Measurements from ENCODE around the gene IARS1. TPM values are rescaled to one million over a fixed set of nuclear protein-coding genes. Genes with fewer than 3 reads are reported as not detected.

The IARS1 gene
- total RNA-seq, 1 donor from 2014 or later, result 44.4 TPM

- no peak for DNase-seq (ENCODE audit: low spot score in 2 of 2)
- intact Hi-C loops (cut with DNase I), result no loop called here
- Histone ChIP-seq H3K4me1 (no peaks in the 10 kb centered on the region), H3K27ac (no peak overlapping the region), H3K9me3 (no peaks in the 10 kb centered on the region), H3K4me3 (no peak overlapping the region), H3K36me3 (peaks cover 86 to 95% of the 10 kb centered on the region in 2 donors), H3K27me3 (no peaks in the 10 kb centered on the region)
- TF ChIP-seq CTCF (IDR thresholded peaks at IDR 0.05), result no peak
These were observed 38.8 kb downstream of the IARS1 start for GRCh38 chr9:92254381-92255337.

- no peak for DNase-seq (ENCODE audit: low spot score in 2 of 2)
- H3K9me3 ChIP-seq, result no peaks in the 10 kb centered on the region
- H3K36me3 ChIP-seq, result peaks cover 83 to 93% of the 10 kb centered on the region in 2 donors
- no peak overlapping the region for H3K27ac ChIP-seq
- no peaks in the 10 kb centered on the region for H3K27me3 ChIP-seq
- no peak for TF ChIP-seq CTCF (IDR thresholded peaks at IDR 0.05)
- intact Hi-C loops (cut with DNase I), result no loop called here
- H3K4me1 ChIP-seq, result no peaks in the 10 kb centered on the region
- no peak overlapping the region for H3K4me3 ChIP-seq
These were observed 39.8 kb downstream of the IARS1 start for GRCh38 chr9:92253656-92254055.

- H3K9me3 ChIP-seq, result no peaks in the 10 kb centered on the region
- H3K36me3 ChIP-seq, result peaks cover 86 to 91% of the 10 kb centered on the region in 2 donors
- H3K4me3 ChIP-seq, result no peak overlapping the region
- no peaks in the 10 kb centered on the region for H3K27me3 ChIP-seq
- H3K27ac ChIP-seq, result no peak overlapping the region
- intact Hi-C loops (cut with DNase I), result loop anchor here (10.0 kb wide), 1 partner anchor 113 kb away; no protein-coding TSS in a partner anchor
- H3K4me1 ChIP-seq, result no peaks in the 10 kb centered on the region
- TF ChIP-seq CTCF (IDR thresholded peaks at IDR 0.05), result no peak
- DNase-seq (ENCODE audit: low spot score in 2 of 2), result no peak
These were observed 45.5 kb downstream of the IARS1 start for GRCh38 chr9:92247981-92248380.

GRCh38 chr9:92247296-92247695 lies 46.2 kb downstream of the IARS1 start:
- peaks cover 88 to 96% of the 10 kb centered on the region in 2 donors for H3K36me3 ChIP-seq
- intact Hi-C loops (cut with DNase I), result loop anchor here (10.0 kb wide), 1 partner anchor 112 kb away; no protein-coding TSS in a partner anchor
- no peak for TF ChIP-seq CTCF (IDR thresholded peaks at IDR 0.05)

GRCh38 chr9:92245005-92245797 lies 48.3 kb downstream of the IARS1 start:
- Histone ChIP-seq H3K4me1 (no peaks in the 10 kb centered on the region), H3K4me3 (no peak overlapping the region), H3K27ac (no peak overlapping the region), H3K27me3 (no peaks in the 10 kb centered on the region), H3K9me3 (no peaks in the 10 kb centered on the region), H3K36me3 (peaks cover 90 to 94% of the 10 kb centered on the region in 2 donors)
- DNase-seq (ENCODE audit: low spot score in 2 of 2), result no peak
- TF ChIP-seq CTCF (IDR thresholded peaks at IDR 0.05), result no peak
- intact Hi-C loops (cut with DNase I), result loop anchor here (10.0 kb wide), 1 partner anchor 110 kb away; no protein-coding TSS in a partner anchor

More at GRCh38 chr9:92247296-92247695, 46.2 kb downstream of the IARS1 start:
- Histone ChIP-seq H3K27me3 (no peaks in the 10 kb centered on the region), H3K4me3 (no peak overlapping the region), H3K4me1 (no peaks in the 10 kb centered on the region), H3K9me3 (no peaks in the 10 kb centered on the region), H3K27ac (no peak overlapping the region)
- no peak for DNase-seq (ENCODE audit: low spot score in 2 of 2)

Other genes starting within 250 kb of the IARS1 start
- gene SPTLC1, start 178.3 kb downstream of the IARS1 start, total RNA-seq, result 48.0 TPM
- 11.5 TPM for gene NOL8, start 31.7 kb upstream of the IARS1 start, total RNA-seq
- 0.43 TPM for gene CENPP, start 32.3 kb upstream of the IARS1 start, total RNA-seq
- gene OGN, start 110.9 kb upstream of the IARS1 start, total RNA-seq, result 156 TPM
- 36.2 TPM for gene OMD, start 130.8 kb upstream of the IARS1 start, total RNA-seq
- gene ASPN, start 188.8 kb upstream of the IARS1 start, total RNA-seq, result 43.5 TPM
- 20.1 TPM for gene ECM2, start 242.3 kb upstream of the IARS1 start, total RNA-seq

Measured in ascending aorta (tissue), 2 donors.